ENCODE data around the gene QTRT2.

Gene QTRT2

DNA sequence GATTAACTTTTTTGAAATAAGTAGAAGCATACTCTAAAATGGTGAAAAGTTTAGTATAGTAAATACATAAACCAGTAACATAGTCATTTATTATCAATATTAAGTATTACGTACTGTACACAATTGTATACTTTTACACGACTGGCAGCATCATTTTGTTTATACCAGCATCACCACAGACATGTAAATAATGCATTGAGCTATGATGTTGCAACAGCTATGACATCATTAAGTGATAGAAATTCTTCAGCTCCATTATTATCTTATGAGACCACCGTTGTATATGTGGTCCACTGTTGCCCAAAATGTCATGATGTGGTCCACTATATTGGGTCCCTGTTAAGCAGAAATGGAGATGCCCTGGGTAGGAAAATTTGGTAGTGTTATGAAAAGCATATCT lies 71.0 kb downstream of the QTRT2 start:
- no peak for DNase-seq

DNA sequence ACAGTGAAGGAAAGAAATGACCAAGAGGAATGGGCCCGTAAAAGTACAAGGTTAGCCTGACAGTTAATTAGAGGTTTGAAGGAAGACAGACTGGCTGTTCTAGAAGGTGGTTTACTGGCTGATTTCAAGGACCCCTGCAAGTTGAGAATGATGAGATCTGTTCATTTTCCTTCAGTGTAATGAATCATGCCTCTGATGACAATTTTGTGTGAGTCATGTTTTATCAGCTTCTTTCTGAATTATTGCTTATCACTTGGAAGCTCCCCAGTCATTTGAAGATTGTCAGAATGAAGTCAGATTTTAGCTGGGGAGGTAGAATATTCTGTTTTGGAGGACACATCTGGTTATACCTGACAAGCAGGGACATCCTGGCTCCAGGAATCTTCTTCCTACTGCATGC lies 71.7 kb downstream of the QTRT2 start:
- no peak for DNase-seq

DNA sequence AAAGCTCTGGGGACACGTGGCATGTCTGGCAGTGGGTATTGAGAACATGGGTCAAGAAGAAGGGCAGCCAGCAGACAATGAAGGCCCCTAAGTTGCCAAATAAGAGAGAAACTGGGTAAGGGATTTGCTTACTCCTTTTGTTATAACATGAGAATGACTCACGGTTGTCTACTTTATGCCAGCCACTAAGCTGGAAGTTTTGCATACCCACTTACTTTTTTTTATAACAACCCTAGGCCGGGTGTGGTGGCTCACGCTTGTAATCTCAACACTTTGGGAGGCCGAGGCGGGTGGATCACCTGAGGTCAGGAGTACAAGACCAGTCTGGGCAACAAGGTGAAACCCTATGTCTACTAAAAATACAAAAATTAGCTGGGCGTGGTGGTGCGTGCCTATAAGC lies 72.3 kb downstream of the QTRT2 start:
- no peak for DNase-seq

DNA sequence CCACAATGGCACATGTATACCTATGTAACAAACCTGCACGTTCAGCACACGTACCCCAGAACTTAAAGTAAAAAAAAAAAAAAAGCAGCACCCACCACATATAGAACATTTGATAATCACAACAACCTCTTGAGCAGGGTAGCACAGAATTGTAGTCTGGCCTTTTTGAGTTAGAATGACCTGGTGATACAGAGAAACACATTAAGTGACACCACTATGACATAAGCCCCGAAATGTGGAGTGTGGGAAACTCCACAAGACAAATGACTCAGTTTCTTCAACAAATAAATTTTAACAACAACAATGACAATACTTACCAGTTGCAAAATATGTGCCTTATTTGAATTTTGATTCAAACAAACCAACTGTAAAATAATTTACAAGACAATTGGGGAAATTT lies 76.0 kb downstream of the QTRT2 start:
- no peak for DNase-seq

DNA sequence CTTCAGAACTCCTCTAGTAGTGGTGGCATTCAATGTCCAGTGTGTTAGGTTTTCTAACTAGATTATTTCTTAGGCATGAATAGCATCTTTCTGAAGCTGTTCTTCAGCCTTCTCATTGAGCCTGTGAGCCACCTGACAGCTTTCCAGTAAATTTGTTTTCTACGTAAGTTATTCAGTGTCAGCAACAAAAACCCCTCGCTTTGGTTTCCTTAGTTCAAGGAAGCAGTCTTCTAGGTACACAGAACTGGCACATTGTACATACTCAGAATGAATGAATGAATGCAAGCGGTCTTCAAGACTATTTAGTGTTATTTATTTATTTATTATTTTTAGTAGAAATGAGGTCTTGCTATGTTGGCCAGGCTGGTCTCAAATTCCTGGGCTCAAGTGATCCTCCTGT lies 77.4 kb downstream of the QTRT2 start:
- DNase-seq: no peak

Data from T-helper 2 cell (primary cell).